Raji (cell line): ENCODE data around the gene NPHP3.

Source experiments
- POLR2A ChIP-seq: IDR thresholded peaks from 2 replicates; pipeline ENCODE4 v1.6.1; 2011; ENCODE audit warnings: low read depth, low read length, control low read depth; ENCODE audit not compliant: insufficient read depth

NPHP3 gene

DNA sequence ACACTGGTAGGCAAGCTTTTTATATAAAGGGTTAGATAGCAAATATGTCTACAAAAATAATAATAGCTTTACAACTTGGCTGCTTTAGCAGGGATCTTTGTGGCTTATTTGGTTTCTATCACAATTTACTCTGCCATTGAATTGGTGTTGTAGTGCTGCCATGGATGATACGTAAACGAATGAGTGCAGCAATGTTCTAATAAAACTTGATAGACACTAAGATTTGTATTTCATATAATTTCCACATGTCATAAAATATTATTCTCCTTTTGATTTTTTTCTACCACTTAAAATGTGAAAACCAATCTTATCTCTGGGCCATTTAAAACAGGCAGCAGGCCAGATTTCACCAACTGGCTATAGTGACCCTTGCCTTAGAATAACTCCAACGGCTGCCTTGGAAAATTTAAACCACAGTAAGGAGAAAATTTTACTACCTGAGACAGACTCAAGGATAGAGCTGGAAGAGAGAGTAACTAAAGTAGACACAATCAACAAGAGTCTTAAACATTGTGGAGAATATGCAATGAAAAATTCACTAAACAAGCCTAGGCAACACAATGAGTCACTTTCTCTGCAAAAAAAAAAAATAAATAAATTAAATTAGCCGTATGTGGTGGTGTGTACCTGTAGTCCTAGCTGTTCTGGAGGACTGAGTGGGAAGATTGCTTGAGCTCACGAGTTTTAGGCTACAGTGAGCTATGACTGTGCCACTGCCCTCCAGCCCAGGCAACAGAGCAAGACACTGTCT, 8.1 kb downstream of the NPHP3 start:
- no peak for TF ChIP-seq POLR2A

DNA sequence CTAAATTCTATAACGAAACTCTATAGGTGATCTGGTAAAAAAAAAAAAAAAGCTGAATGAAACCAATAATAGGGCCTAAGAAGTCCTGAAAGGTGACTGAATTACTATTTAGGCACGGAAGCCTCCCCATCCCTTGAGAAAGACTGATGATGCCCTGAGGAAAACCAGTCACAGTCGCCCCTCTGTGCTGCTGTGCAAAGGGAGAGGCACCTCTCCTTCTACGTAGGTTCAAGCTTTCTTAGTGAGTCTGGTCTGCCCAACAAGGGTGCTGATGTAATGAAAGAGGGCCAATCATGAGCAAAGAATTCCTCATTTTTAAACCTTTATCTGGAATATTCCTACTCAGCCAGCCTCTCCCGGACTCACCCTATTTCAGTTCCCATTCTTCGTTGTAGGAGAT, 11.9 kb downstream of the NPHP3 start:
- no peak for TF ChIP-seq POLR2A

DNA sequence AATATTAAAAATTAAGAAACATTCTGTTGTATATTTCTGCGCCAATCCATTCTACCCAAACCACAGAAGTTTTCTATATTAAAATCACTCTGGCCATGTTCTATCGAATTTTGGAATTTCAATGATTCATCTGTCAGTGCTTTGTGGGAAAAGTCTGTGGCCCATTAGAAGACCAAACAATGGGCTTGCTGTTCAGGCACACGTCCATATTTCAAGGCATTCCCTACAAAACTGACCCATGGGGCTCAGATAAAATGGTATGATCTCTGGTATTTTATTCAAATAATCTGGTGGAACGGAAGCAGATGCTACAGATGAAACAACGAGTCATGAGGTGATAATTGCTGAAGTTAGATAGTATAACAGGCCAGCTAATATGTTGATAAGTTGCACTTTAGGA, 12.4 kb downstream of the NPHP3 start:
- TF ChIP-seq POLR2A = no peak

DNA sequence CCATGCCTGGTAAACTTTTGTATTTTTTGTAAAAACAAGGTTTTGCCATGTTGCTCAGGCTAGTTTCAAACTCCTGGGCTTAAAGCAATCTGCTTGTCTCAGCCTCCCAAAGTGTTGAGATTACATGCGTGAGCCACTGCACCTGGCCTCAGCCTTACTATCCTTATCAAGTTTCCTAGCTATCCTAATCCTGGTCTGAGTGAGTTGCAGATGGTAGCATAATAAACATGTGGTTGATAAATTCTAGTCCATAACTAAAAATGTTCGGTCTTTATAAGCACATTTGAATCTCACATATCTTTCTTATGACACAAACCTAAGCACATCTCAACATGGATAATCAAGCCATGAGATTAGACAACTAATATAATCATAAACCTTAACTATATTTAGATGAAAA, 18.5 kb downstream of the NPHP3 start:
- TF ChIP-seq POLR2A = no peak

DNA sequence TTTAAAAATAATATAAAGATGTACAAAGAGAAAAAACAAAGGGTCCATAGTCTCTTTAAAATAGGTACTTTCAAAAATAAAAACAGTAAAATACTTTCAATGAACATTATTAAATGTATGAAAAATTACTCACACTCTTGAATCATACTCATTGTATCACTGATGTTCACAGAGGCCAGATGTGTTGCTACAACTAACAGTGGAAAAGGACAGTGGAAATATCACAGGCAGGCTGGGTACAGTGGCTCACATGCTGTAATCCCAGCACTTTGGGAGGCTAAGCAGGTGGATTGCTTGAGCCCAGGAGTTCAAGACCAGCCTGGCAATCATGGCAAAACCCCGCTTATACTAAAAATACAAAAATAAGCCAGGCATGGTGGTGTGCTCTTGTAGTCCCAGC, 26.8 kb downstream of the NPHP3 start:
- no peak for TF ChIP-seq POLR2A

DNA sequence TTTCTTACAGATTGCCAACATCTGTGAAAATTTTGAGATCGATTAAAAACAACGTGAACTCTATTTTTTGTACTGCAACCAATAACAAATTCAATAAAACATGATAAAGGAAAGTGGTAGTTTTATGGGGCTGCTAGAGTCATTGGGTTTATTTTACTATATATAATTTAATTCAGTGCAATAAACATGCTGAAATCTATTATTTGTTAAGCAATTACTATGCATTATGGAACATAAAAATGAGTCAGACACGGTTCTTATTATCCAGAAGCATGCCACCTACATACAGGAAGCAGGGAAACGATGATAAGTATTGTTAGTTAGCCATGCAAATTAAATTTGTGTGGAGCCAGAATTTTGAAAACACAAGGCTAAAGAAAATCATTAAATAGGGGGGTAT, 27.2 kb downstream of the NPHP3 start:
- no peak for TF ChIP-seq POLR2A

DNA sequence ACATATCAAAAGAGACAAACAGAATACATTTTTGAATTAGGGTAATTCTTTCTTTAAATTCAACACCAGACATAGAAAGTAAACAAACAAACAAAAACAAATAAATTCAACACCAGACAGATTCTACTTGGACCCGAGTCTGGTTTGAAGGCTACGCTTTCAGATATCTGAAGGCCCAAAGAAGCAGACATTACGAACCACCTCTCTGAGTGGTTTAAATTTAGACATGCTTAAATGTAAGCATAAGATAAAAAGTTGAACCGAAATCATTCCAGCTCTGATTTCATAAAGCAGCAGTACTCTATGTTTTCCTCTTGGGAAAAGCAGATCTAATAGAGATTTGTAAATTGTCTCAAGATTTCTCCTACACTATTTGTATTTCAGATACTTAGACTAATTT, 32.2 kb downstream of the NPHP3 start:
- TF ChIP-seq POLR2A = no peak

DNA sequence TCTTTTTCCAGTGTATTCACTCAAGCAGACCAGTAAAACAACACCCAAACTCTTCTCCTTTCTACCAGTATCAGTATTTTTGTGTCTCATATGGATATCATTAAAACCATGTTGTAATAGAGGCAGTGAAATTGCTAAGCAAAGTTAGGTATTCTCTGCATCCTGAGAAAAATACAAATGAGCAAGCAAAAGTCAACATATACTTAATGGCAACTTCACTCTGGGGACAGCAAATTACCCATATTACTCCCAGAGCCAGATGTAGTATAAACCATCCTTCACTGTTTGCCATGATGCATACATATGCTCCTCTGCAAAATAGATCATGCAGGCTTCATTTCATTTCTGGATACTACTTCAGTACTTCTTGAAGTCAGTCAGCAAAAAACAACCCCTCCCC, 40.0 kb downstream of the NPHP3 start:
- no peak for TF ChIP-seq POLR2A

DNA sequence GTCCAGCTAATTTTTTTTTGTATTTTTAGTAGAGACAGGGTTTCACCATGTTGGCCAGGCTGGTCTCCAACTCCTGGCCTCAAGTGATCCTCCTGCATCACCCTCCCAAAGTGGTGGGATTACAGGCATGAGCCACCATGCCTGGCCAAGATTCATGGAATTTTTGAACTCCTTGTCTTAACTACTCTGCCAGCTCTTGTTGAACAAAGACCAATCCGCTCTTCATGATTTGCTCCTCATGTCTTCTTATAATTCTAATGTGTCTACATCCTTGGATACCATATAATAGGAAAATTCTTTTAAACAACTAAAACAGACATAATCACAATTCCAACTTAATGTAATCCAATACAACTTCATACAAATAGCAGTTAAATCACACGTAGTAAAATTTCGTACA, 40.8 kb downstream of the NPHP3 start:
- TF ChIP-seq POLR2A = no peak

DNA sequence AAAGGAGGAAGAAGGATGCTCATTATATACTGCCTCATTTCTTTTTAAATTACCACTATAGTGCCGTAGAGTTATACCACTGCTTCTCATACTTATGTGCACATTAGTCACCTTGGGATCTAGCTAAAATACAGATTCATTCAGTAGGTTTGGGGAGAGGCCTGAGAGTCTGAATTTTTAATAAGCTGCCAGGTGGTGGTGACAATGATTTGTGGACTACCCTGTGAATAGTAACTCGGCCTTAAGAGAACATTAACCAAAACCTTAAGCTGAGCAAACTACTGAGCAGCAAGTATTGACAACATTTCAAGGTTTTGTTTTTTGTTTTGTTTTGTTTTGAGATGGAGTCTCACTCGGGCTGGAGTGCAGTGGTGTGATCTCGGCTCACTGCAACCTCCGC, 42.3 kb downstream of the NPHP3 start:
- no peak for TF ChIP-seq POLR2A

DNA sequence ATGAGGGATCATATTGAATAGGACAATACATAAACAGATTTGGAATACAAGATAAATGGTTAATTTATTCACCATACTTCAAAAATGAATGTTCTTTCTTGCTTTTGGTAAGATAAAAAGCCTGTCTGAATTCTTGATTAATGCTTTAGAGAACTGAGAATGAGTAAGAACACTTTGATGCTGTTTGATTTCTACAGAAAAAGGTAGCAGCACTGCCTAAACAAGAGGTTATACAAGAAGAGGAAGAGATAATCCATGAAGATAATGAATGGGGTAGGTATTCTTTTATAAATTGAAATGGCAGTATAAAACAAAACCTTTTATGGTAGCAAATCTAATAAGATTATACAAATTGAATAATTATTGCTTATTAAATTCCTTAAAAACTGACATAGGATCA, 46.8 kb downstream of the NPHP3 start:
- TF ChIP-seq POLR2A = no peak

DNA sequence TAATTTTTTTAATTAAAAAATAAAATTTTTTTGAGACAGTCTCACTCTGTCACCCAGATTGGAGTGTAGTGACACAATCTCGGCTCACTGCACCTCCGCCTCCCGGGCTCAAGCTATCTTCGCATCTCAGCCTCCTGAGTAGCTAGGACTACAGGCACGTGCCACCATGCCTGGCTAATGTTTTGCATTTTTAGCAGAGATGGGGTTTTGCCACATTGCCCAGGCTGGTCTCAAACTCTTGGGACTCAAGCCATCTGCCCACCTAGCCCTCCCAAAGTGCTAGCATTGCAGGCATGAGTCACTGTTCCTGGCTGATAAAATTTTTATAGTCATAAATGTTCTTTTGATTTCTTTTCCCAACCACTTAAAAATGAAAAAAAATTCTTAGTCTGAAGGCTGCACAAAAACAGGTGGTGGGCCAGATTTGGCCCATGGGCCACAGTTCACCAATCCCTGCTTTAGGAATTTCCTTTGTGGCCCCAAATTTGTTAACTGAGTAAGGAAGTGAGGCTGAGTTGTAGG, 52.9 kb downstream of the NPHP3 start:
- TF ChIP-seq POLR2A = no peak

DNA sequence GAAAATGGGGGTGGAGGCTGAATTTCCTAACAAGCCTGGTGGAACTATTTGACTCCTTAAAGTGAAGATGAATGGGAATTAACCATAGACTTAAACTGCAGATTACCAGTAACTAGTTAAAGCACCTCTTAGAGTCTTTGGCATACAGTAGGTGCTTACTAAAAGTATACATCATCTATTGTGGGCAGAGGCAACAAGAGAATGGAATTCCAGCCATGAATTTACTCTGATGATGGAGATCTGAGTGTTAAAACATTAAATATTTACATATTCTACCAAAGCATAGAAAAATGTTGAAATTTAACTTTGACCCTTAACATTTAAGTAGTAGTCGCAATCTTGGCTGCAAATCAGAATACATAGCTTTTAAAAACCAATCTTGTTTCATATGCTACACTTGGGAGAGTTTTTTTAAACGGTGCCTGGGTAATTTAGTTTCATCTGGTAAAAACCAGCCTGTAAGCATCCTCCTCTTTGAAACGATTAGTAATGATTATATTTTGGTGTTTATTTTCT, 56.9 kb downstream of the NPHP3 start:
- TF ChIP-seq POLR2A = no peak

DNA sequence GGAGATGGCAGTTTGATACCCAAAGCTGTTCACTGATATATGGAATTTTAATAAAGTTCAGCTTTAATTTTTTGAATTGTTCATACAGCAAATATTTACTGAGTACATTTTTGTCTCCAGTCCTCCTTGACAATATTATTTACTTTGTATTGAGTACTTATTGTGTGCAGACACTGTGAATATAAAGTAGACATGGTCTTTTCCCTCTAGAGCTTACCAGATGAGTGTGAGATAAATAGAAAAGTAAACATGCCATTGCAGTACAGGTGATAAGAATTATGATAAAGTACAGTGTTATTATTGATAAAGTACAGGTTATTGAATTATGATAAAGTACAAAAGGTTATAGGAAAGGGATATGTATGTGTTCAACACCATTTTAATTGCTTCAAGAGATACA, 60.0 kb downstream of the NPHP3 start:
- no peak for TF ChIP-seq POLR2A

DNA sequence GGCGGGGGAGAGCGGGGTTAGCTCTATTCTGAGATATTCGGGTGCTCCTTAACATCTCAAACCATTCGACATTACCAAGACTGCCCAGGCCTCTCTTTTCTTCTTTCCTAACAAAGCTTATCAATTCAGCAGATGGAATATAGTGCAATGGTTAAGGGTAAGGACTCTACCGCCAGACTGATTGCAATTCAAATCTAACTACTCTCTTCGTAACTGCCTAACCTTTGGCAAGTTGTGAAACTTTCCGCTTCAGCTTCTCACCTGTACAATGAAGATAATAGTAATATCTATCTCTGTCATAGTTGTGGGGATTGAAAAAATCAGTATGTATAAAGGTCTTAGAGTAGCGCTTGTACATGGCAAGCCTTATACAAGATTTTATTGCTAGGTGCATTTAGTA, 61.1 kb downstream of the NPHP3 start:
- no peak for TF ChIP-seq POLR2A

DNA sequence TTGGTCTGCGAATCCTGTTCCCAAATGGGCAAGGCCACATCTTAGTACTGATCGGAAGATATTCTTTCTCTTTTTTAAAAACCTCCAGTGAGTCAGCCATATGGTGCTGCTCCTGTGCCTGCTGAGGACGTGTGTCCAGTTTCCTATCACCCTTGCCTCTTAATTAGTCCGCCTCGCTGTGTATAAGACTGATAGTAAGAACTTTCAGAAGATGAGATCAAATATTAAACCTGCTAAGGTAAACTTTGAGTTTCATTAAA, 61.5 kb downstream of the NPHP3 start:
- TF ChIP-seq POLR2A = no peak
